Panc1 (cell line): ENCODE results near the gene AGER. TPM values are rescaled to one million over a fixed set of nuclear protein-coding genes. Genes with fewer than 3 reads are reported as not detected.

Source experiments
- ATAC-seq: fragments of 200-7000 bp; cut with Tn5 transposase; 2 replicates; pipeline ENCODE4 v1.9.1; 2020; ENCODE audit warnings: mild to moderate bottlenecking, moderate library complexity
- BruUV-seq: library from RNA; stranded (reverse); fragments of 400-500 nt; replicated peaks from 2 replicates; lab custom pipeline; 2021; lab: Mats Ljungman, UMichigan
- CTCF ChIA-PET: fragments of 300-600 bp; sonication (Branson Sonifier 250); formaldehyde crosslinking; loops from one replicate; lab custom pipeline; 2022; ENCODE audit warnings: antibody characterized with exemption; lab: Charles Lee
- POLR2A ChIA-PET: fragments of 300-600 bp; sonication (Branson Sonifier 250); formaldehyde crosslinking; loops from one replicate; lab custom pipeline; 2022; ENCODE audit warnings: antibody characterized with exemption; lab: Charles Lee
- DNase-seq: peaks from one replicate; pipeline ENCODE4 v3.0.0-alpha.2; 2010; ENCODE audit warnings: low read depth, low spot score
- H3K27ac ChIP-seq: 2 replicates; pipeline ENCODE4 v1.5.1; 2011; ENCODE audit warnings: mild to moderate bottlenecking, low read length, inconsistent platforms
- H3K27me3 ChIP-seq: fragments of 200-500 bp; sonication (Bioruptor generic); 2 replicates; pipeline ENCODE4 v1.6.0; 2014; ENCODE audit warnings: low read length, inconsistent platforms; ENCODE audit not compliant: control insufficient read depth, insufficient read depth
- H3K36me3 ChIP-seq: fragments of 200-500 bp; sonication (Bioruptor generic); 2 replicates; pipeline ENCODE4 v1.5.1; 2014; ENCODE audit warnings: inconsistent platforms, mild to moderate bottlenecking, low read length, moderate library complexity; ENCODE audit not compliant: control insufficient read depth, insufficient read depth
- H3K4me1 ChIP-seq: 2 replicates; pipeline ENCODE4 v1.5.1; 2011; ENCODE audit warnings: inconsistent platforms, mild to moderate bottlenecking, low read length, moderate library complexity; ENCODE audit not compliant: control insufficient read depth, insufficient read depth
- H3K4me3 ChIP-seq, 2 experiments: 2 replicates each; pipeline ENCODE4 v1.5.1; 2011 to 2012; ENCODE audit warnings: low read depth in 2 of 2, low read length in 2 of 2, mild to moderate bottlenecking in 2 of 2, inconsistent platforms in 1 of 2, moderate library complexity in 1 of 2
- H3K9me3 ChIP-seq: fragments of 200-500 bp; sonication (Bioruptor generic); 2 replicates; pipeline ENCODE4 v1.5.1; 2014; ENCODE audit warnings: low read depth, mild to moderate bottlenecking, inconsistent platforms, low read length, moderate library complexity; ENCODE audit not compliant: control insufficient read depth, insufficient read depth
- CTCF ChIP-seq: fragments of 450-650 bp; IDR thresholded peaks from 2 replicates; pipeline ENCODE4 v1.5.1; 2017; ENCODE audit warnings: mild to moderate bottlenecking
- POLR2AphosphoS5 ChIP-seq: IDR thresholded peaks from 2 replicates; pipeline ENCODE4 v1.6.1; 2012; ENCODE audit warnings: mild to moderate bottlenecking, low read depth, low read length, moderate library complexity
- REST ChIP-seq, 2 experiments: IDR thresholded peaks; 2 replicates each; pipeline ENCODE4 v1.6.1; 2011 to 2012; ENCODE audit warnings: low read depth in 2 of 2, control low read depth in 1 of 2, low read length in 1 of 2, mild to moderate bottlenecking in 1 of 2, moderate library complexity in 1 of 2; ENCODE audit not compliant: insufficient read depth in 1 of 2
- SIN3A ChIP-seq: IDR thresholded peaks from 2 replicates; pipeline ENCODE4 v1.6.1; 2012; ENCODE audit warnings: low read depth, mild to moderate bottlenecking, low read length, moderate library complexity, borderline replicate concordance; ENCODE audit not compliant: insufficient read depth
- TCF7L2 ChIP-seq: IDR thresholded peaks from 2 replicates; pipeline ENCODE4 v1.6.1; 2011; ENCODE audit warnings: mild to moderate bottlenecking, low read depth, low read length, inconsistent platforms
- in situ Hi-C: cut with HindIII; loops from 2 replicates; pipeline ENCODE4 v1.10.0; 2016; ENCODE audit warnings: low sequenced_read_pairs, low pct_unique_long_range_greater_than_20kb
- intact Hi-C: fragments of 100-400 bp; cut with micrococcal nuclease; formaldehyde crosslinking; loops from one replicate; pipeline ENCODE4 v1.10.0; 2022; ENCODE audit not compliant: unreplicated experiment
- total RNA-seq: library from RNA; stranded (reverse); gene quantifications from one replicate; pipeline ENCODE4 v1.2.1, GENCODE V29; 2021; ENCODE audit not compliant: unreplicated experiment

AGER gene
- total RNA-seq, 1 experiment from 2014 or later, result 3.7 TPM

DNA sequence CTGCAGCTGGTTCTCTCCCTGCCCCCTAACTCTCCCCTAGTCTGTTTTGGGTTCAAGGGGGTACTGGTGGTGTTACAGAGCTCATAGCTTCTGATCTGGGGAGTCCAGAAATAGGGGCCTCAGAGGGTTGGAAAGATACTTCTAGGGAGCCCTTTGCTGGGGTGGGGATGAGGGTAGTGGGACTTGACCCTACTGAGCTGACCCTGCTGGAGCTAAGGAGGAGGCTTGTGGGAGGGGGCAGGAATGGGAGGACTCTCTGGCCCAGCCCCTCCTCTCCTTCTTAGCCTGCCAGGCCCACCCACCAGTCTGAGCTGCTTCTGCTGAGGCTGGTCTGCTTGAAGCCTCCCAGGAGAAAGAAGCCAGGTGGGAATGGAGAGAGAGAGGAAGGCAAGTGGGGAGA is 19.8 kb downstream of the AGER start, which contains the start of gene EGFL8:
Gene EGFL8 (plus strand): TSS at position 301 of the 400 bp plus-strand sequence. CDS start 1,571 bp downstream, outside the sequence.
- CTCF ChIA-PET, result interaction anchor here (0.7 kb wide), 1 partner anchor 13 kb away, joined by 3 read pairs; no protein-coding TSS in a partner anchor
- intact Hi-C loops (no loop called here), in situ Hi-C loops (no loop called here)
- H3K4me1 ChIP-seq, result no peaks in the 10 kb centered on the region
- no peak within 1 kb of the TSS for H3K4me3 ChIP-seq
- H3K9me3 ChIP-seq, result no peaks in the 10 kb centered on the region
- POLR2A ChIA-PET, result no interaction called here
- H3K27me3 ChIP-seq, result no peaks in the 10 kb centered on the region
- no peaks in the 10 kb centered on the region for H3K36me3 ChIP-seq
- TF ChIP-seq POLR2AphosphoS5, result no peak
- BruUV-seq, result no TSS peak
- ATAC-seq, result no peak
- no peak for DNase-seq
- H3K27ac ChIP-seq, result no peak within 1 kb of the TSS

DNA sequence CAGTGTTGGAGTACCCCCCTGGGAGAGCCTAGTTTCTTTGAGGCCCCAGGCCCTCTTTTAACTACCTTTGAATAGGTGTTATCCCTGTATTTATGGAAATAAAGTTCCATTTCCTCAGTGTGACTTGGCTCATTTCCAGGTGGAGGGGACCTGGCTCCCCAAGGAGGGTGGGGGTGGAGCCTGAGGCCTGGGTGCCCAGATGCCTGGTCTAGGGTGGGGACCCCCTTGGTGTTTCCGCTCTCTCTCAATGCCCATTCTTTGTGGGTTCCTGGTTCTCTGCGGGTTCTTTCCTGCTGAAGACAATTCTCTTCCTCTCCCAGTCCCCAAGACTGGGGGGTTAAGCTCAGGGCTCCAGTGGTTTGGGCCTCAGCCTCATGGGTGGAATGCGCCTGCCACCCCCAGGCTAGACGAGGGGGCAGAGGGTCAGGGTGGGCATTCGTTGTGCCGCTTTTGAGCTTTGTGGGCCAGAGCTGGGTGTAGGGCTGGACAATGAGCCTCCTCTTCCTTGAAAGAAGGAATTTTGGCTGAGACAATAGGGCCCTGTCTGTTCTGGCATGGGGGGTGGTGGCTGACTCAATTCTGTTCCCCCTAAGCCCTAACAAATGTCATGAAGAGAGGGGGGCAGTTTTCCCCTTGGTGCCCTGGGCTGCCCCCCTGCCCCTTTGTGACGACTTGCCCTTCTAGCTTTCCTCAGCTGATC is 20.3 kb downstream of the AGER start:
- no peaks in the 10 kb centered on the region for H3K9me3 ChIP-seq
- BruUV-seq, result no TSS peak
- in situ Hi-C loops, result no loop called here
- intact Hi-C loops, result no loop called here
- CTCF ChIA-PET, result interaction anchor here (0.7 kb wide), 1 partner anchor 14 kb away, joined by 3 read pairs; no protein-coding TSS in a partner anchor
- no peak overlapping the region for H3K4me3 ChIP-seq
- ATAC-seq, result no peak
- H3K27me3 ChIP-seq, result no peaks in the 10 kb centered on the region
- no peaks in the 10 kb centered on the region for H3K4me1 ChIP-seq
- POLR2A ChIA-PET, result interaction anchor here (0.5 kb wide), 1 partner anchor 22 kb away, joined by 3 read pairs; no protein-coding TSS in a partner anchor
- no peaks in the 10 kb centered on the region for H3K36me3 ChIP-seq
- no peak overlapping the region for H3K27ac ChIP-seq
- TF ChIP-seq SIN3A (no peak), TCF7L2 (no peak), CTCF (no peak), REST (IDR thresholded peaks at IDR 0.05; ENCODE audit: insufficient read depth in 1 of 2, low read depth in 2 of 2, low read length in 1 of 2) (no peak), POLR2AphosphoS5 (no peak)
- DNase-seq, result no peak

DNA sequence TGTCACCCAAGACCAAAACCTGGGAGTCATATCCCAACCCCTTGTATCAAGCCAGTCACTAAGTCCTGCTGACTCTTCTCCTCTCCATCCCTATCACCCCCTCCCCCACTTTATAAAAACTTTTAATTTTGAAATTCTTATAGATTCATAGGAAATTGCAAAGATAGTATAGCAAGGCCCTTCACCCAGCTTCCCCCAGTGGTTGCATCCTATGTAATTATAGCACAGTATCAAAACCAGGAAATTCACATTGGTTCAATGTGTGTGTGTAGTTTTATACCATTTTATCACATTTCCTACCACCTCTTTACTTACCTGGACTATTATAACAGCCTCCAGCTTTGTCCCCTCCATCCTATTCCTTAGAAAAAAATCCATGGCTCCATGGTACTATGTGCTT is 26.0 kb downstream of the AGER start:
- DNase-seq, result no peak
- no peaks in the 10 kb centered on the region for H3K27me3 ChIP-seq
- peaks cover 9% of the 10 kb centered on the region for H3K4me1 ChIP-seq
- intact Hi-C loops (no loop called here), in situ Hi-C loops (no loop called here)
- ATAC-seq, result no peak
- TF ChIP-seq TCF7L2 (no peak), REST (IDR thresholded peaks at IDR 0.05; ENCODE audit: insufficient read depth in 1 of 2, low read depth in 2 of 2, low read length in 1 of 2) (no peak), SIN3A (no peak), CTCF (no peak), POLR2AphosphoS5 (no peak)
- H3K9me3 ChIP-seq, result no peaks in the 10 kb centered on the region
- ChIA-PET POLR2A (interaction anchor here (0.7 kb wide), 1 partner anchor 15 kb away, joined by 4 read pairs; no protein-coding TSS in a partner anchor), CTCF (no interaction called here)
- no peak overlapping the region for H3K4me3 ChIP-seq
- no peaks in the 10 kb centered on the region; the same call in 1 of the 2 replicates for H3K36me3 ChIP-seq
- H3K27ac ChIP-seq, result no peak overlapping the region
- no TSS peak for BruUV-seq
